C1 segment of cervical spinal cord (tissue), 14 donors: Measurements from ENCODE around the gene COL5A2.

ENCODE experiments used
- DNase-seq, 14 donors: peaks; one replicate each; lab custom pipeline; 2025; lab: John Stamatoyannopoulos, UW

COL5A2 gene

DNA sequence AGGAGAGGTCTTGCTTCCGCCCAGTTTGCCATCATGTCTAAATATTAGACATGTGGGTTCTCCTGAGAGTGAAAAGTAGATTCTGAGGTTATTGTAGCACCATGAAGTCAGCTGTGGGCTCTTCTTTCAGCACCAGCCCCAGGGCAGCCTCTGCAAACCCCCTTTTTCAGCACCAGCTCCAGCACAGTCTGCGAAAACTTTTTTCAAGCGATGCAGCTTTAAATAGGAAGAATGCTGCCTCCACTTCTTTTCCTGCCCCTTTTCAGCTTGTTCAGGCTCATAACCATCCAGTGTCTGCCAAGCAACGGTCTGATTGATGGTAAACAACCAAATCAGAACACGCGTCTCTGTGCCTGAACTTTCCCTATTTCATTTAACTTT, at the start of gene COL5A2:
Gene COL5A2, minus strand, starts transcription at position 192 of the 381 bp plus-strand sequence. Its CDS starts 157 bp downstream, at position 35.
- DNase-seq: peak in 1 of 14 donors; percentile 12

DNA sequence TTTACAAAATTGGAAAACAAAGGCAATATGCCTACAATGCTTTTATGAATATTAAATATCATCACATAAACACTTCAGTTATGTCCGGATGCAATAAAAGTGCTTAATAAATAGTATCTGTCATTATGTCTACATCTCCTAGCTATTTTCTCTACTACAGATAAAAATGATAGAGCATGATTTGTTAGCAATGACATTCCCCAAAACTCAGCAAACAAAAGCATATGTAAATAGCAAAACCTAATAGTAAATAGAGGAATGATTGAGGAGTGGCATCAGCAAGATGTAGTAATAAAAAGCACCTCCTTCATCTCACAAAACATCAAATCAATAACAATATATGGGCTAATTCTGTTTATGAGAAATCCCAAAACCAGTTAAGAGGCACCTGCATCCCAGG, 46.5 kb upstream of the COL5A2 start:
- no peak for DNase-seq

DNA sequence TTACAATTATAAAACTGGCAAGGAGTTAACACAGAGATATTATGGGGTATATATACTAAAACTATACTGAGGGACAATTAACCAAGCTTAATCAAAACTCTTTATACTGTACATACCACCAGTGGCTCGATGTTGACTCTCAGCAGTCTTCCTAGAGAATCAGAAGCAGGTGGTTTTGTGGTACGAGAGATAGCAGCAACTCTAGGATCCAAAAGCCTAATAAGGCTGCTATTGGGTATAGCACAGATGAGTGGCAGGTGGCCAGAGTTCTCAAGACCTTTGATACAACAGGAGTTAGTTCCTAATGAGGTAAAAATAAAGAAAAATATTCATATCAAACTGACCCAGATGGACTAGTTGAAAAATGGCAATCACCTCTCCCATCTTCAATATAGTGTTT, 45.5 kb upstream of the COL5A2 start:
- DNase-seq: no peak

DNA sequence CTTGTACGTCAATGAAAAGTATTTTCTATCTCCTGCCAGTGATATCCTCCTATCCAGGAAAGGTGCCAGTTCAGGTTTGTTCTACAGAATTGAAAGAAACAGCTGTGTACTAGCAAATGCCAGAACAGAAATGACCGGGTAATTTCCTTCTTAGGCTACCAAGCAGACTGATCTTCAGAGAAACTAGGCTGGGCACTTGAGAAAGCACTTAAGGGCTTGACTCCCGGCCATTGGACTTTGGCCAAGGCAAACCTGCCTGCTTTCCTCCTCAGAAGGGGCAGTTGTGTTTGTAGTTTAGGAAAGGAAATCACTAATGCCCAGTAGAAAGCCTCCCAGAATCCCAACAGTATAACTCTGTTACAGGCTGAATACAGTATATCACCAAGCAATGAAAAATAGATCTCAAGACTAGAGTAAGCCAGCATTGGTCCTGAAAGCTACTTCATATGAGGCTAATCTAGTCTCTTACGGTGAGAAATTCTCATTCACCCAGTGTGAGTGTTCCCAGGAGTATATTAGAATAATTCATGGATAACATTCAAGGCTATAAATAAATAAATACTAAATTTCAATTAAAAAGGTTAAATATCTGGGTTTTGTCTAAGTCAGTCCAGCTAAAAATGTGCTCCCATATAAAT, 43.0 kb upstream of the COL5A2 start:
- DNase-seq: peak in 1 of 14 donors; percentile 0

DNA sequence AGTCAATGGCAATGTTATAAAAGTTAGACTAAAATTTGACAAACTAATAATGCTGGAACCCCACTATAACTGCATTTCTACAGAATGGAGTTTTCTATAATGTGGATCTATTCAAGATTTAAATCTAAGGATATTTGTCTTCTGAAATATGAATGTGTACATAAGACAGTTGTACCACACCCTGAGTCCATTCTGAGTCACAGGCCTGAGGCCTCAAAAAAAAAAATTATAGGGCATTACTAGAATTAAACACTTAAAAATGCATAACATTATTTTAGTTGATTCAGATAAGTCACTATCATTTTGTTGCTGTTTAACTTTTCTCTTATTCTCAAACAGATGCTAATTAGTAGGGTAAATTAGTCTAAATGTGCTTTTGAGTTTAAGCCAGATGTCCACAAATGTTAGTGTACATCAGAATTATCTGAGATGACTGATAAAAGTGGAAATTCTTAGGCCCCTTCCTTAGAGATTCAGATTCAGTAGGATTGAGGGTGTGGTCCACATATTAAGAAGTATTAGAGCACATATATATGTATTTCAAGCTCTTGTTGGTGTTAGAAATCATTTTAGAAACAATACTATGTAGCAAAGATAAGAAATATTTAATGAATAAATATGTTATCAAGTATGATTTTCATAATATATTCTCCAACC, 42.4 kb upstream of the COL5A2 start:
- DNase-seq: no peak

DNA sequence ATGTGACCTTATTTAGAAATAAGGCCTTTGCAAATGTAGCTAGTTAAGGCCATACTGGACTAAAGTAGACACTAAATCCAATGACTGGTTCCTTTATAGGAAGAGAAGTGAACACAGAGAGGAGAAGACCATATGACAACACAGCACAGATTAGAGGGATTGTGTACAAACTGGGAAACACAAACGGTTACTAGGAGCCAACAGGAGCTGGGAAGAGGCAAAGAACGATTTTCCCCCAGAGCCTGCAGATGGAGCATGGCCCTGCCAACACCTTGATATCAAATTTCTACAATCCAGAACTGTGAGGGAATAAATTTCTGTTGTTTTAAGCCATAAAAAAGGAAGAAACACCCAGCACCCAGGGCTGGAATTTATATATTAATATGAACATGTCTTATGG, 38.7 kb upstream of the COL5A2 start:
- DNase-seq: no peak

DNA sequence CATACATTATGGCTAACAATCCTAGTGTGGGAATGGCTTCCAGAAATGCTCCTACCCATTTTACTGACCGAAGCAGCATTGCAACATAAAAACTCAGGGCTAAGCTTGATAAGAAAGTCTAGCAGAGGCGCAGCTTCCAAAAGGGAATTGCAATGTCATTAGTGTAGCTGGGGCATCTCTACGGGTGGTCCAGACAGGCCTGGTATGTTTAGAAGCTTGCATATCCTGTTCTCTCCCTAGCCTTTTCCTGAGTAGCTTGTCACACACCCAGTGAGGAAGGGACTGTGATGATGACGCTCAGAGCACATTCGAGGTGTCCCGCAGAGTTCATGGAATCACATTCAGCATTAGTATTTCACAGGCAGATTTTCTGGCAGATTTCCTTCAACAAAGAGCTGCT, 38.0 kb upstream of the COL5A2 start:
- no peak for DNase-seq

DNA sequence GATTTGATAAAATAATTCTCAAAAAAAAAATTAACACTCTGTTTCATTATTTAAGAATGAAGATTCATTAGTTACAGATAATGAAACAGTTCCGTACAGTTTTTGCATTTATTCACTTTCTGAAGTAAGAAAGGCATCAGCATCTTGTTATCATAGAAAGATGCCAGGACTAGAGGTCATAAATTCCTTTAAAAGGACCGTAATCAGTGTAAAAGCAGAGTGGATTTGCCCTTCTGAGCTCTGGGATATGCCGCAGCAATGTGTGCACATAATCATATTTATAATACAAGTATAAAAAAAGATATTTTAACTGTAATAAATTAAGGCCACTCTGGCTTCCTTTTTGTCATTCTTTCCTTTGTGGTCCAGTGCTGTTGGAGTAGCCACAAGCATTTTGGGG, 37.5 kb upstream of the COL5A2 start:
- no peak for DNase-seq

GRCh38 chr2:189214484-189214883, 34.9 kb upstream of the COL5A2 start:
- no peak for DNase-seq

DNA sequence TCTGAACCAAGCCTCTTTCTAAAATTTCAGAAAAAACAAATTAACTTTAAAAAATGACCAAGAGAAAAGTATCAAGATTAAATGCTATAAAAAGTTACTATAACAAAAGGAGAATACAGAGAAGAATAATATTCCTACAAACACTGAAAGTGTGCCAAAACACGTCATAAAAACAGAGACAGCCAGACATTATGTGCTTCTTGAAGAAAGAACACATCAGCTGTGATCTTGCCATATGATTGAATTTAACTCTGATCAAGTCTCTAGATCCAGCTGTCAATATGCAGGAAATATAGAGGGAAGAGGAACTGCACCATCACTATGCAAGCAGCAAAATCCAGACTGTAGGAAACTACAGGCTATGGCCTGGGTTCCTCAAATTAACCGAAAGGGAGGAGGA, 33.7 kb upstream of the COL5A2 start:
- no peak for DNase-seq

GRCh38 chr2:189210250-189211087, 30.9 kb upstream of the COL5A2 start:
- DNase-seq: peak in 1 of 14 donors; percentile 6

DNA sequence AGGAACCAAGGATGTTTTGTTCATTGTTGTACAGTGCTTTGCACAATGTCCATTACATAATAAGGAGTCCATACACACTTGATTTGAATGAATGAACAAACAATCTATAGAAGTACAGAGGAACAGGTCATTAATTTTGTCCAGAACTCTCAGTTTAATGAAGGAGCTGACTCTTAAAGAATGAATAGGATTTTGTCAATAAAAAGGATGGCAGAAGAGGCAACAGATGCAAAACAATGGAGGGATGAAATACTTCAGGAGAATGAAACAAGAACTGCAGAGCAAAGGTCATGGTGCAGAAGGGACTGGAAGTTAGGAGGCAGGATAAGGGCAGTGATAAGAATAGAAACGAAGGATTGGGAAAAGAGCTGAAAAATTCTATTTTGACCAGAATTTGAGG, 28.7 kb upstream of the COL5A2 start:
- DNase-seq: no peak

DNA sequence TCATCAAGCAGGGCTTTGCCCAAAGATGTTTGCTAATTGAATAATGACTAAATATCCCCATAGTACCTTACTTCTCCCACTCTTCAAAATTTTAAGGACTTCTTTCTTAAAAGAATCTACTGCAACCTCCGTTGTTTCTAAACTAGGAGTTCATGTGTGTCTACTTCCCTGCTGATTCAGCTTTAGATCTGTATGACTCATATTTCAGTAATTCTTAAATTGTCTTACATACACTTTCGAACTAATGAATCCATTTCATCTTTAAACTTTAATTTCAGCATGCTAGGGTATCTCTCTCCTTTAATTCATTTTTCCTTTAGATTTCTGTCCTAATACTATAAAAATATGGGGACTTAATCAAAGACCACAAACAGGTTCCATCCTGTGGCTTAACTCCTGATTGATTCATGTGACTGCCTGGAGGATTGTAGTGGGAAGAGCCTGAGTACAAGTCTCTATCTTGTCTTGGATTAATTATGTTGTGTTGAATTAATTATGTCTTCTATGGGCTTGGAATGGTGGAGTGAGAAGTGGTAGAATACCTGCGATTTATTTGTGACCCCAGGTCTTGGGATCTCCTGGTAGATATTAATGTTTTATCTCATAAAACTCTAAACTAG, 24.9 kb upstream of the COL5A2 start:
- no peak for DNase-seq

DNA sequence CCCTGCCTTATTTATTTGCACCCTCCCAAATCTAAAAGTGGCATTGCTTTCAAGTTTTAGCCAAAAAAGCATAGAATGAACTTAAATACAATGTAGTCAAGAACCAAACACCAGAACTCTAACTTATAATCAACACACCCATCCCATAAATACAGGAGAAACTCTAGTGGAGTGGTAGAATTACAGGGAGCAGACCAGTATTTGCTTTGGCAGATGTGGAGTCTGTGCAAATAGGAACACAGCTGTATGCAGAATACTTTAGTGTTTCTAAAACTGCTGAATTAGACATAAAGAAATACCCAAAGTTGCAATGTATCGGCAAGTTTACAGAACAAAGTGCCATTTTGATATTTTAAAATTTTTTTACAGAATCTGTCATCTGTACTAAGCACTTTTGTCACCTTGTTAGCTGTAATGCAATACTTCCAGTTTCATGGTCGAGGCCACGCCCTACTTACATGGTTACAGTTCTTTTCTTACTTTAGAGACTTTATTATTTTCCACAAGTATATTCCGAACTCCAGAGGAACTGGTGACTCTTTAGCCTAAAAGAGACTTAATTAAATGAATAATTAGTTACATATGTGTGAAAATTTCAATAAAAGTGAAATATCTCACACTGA, 23.7 kb upstream of the COL5A2 start:
- DNase-seq: no peak

- no peak for DNase-seq
These were observed 20.2 kb upstream of the COL5A2 start for GRCh38 chr2:189199797-189200196.

DNA sequence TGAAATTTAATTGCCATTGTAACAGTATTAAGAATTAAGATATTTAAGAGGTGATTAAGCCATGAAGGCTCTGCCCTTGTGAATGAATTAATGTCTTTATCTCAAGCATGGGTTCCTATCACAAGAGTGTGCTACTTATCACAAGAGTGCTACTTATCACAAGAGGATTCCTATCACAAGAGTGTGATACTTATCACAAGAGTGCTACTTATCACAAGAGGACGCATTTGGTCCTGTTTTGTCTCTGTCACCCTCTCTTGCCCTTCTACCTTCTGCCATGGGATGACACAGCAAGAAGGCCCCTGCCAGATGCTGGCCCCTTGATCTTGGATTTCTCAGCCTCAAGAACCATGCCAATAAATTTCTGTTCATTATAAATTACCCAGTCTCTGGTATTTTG, 13.2 kb upstream of the COL5A2 start:
- DNase-seq: no peak

- no peak for DNase-seq
These were observed 12.2 kb upstream of the COL5A2 start for GRCh38 chr2:189191766-189192165.

DNA sequence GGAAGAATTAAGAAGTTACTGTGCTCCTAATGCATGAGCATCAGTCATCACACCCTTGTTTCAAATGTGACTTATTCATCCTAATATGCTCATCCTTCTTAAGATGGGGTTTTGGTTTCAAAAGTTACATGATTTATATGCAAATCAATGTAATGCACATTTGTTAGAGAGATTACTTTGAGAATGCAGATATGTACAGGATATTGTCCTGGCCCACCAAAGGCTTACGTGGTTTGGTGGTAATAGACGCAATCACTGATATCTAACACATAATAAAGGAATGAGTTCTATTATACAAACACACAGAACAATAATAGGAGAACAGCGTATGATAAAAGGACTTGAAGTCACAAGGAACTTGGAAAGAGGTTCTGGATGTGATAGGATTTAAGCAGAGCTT, 11.1 kb upstream of the COL5A2 start:
- no peak for DNase-seq

DNA sequence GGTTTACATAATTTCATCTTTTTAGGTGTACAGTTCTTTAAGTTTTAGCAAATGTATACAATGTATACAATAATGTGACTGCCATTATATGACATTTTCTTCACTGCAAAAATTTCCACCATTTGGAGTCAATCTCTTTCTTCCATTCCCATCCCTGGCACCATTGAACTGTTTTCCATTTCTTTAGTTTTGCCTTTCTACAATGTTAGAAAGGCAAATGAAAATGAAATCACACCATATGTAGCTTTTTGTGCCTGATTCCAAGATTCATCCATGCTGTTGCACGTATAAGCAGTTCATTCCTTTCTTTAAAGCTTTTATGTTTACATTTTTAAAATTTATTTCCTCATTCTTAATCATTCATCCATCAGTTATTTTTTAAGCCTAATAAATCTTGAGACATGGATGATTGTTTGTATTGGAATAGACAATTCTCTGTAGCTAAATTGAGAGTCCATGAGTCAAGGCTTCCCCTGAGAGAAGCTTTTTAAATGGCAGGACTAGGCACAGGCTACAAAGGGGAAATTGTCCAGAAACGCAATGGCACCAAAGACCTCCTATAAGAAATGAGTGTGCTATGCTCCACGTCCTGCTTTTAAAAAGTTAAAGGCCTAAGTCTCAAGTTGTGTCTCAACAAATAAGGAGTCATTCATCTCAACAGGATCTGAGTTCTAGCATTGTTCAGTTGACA, 8.7 kb upstream of the COL5A2 start:
- DNase-seq: no peak

- no peak for DNase-seq
These were observed 3.6 kb upstream of the COL5A2 start for GRCh38 chr2:189183170-189183569.

DNA sequence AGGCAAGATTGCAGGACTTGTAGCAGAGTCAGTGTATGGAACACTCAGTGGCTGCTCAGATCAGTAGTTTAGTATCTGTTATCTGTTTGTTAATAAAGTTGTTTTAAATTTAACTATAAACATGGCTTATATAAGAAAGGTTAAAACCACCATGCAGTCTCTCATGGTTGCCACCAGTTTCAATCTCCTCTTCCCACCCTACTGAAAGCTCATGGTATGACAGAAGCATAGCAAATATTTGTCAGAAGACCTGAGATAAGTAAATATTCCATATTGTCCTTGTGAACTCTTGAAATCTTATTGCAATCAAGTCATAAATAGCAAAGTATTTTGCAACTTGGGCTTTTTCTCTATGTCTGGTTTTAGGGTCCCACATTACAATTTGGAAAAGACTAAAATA, 2.1 kb upstream of the COL5A2 start:
- no peak for DNase-seq
